ENCODE measurements around the gene SLC22A1.

- no peak for TF ChIP-seq MAX (IDR thresholded peaks at IDR 0.05; ENCODE audit: low read depth, low read length)
- no peak for TF ChIP-seq POLR2A (IDR thresholded peaks at IDR 0.05; ENCODE audit: low read depth, low read length)
- TF ChIP-seq EZH2 (IDR thresholded peaks at IDR 0.05; ENCODE audit: borderline replicate concordance, control insufficient read depth, low read depth, low read length): no peak
- TF ChIP-seq SPI1 (IDR thresholded peaks at IDR 0.05; ENCODE audit: borderline replicate concordance, insufficient read depth, low read depth, low read length): no peak
- TF ChIP-seq ZSCAN29 (IDR thresholded peaks at IDR 0.05): no peak
- TF ChIP-seq RAD51 (IDR thresholded peaks at IDR 0.05): no peak
- TF ChIP-seq TBL1XR1 (IDR thresholded peaks at IDR 0.05; ENCODE audit: low read depth, low read length): no peak
- no peak for TF ChIP-seq CTCF (IDR thresholded peaks at IDR 0.05 in 2 of 3, conservative IDR thresholded peaks at IDR 0.05 in 1 of 3; ENCODE audit: control insufficient read depth in 2 of 3, extremely low read depth in 1 of 3, insufficient read depth in 1 of 3, low read depth in 3 of 3, low read length in 3 of 3)
- TF ChIP-seq KAT2A (conservative IDR thresholded peaks at IDR 0.05; ENCODE audit: control insufficient read depth, low read depth, low read length): no peak
- TF ChIP-seq SMAD1 (IDR thresholded peaks at IDR 0.05; ENCODE audit: low read depth, partially characterized antibody): no peak
These were observed 15.7 kb downstream of the SLC22A1 start for GRCh38 chr6:160137130-160137988.

Measured in GM12878 (cell line).